Measurements from ENCODE around the gene SMIM45.
A peak's percentile ranks its signal among the peaks of the same experiment; 100 is the strongest.

SMIM45 gene

GRCh38 chr22:41970601-41971000, 18.7 kb downstream of the SMIM45 start:
- DNase-seq (ENCODE audit: low spot score) = peak; percentile 60

GRCh38 chr22:41971431-41971830, 19.5 kb downstream of the SMIM45 start:
- no peak for DNase-seq (ENCODE audit: low spot score)

- no peak for DNase-seq (ENCODE audit: low spot score)
Observed at GRCh38 chr22:41974691-41975290, 22.8 kb downstream of the SMIM45 start.

DNA sequence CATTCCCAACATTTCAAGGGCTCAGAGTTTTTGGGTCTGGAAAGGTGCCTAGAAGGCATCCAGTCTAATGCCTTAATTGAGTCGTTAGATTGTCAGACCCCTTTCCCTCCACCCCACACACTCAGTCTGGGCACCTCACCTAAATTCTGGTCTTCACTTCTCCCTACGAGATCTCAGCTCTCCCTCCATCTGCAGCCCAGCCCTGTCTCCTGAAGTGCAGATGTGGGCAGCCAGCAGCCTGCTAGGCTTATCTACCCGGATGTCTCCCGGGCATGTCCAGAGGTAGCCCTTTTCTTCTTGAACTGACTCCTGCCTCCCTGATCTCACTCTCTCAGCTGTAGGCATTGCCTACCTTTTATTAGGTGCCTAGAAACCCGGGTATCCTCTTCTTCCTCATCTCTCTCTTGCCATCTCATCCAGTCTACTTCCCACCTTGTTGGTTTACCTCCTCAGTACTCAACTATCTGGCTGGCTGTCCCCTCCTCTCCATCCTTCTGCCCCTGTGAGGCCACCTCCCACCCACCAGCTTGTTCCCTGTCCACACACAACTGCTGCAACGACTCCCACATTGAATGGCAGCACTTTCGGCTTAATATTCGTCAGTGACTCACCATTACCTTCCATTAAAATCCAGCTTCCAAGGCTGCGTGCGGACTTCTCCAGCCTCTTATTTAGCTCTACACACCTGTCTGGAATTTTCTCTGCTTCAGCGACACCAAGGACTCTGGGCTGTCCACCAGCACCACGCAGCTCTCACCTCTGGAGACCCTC, 23.5 kb downstream of the SMIM45 start:
- DNase-seq (ENCODE audit: low spot score) = no peak

DNA sequence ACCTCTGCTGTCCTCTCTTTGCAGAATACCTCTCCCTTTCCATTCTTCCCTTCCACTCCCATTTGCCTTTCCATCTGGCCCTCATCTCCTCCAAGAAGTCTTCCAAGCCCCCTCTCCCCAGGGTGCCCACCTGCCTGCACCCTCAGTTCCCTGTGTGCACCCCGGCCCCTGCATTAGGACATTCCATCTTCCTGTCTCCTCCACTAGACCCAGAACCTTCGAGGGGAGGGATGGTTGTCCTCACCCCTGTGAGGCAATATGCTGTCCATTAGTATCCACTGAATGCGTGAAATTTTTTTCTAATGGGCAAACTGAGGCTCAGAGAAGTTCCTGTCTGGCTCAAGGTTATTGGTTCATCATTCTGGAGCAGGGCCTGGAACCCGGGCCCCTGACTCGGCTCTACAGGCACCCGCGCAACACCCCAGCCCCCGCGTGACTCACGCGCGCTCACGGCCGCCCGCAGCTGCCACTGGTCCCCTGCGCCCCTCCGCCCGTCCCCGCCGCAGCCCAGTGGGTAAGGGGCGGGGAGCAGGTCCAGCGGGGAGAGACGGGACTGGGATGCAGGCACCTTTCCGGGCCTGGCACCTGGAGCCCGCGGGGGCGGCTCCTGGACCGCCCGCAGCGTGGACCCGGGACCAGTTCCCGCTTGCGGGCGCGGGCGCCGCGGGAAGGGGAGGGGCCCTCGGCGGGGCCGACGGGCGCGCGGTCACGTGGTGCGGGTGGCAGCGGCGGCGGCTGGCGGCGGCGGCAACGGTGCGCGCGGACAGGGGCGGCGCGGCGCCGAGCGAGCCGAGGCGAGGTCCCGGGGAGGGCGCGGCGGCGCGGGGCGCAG, 24.3 kb downstream of the SMIM45 start:
- no peak for DNase-seq (ENCODE audit: low spot score)

DNA sequence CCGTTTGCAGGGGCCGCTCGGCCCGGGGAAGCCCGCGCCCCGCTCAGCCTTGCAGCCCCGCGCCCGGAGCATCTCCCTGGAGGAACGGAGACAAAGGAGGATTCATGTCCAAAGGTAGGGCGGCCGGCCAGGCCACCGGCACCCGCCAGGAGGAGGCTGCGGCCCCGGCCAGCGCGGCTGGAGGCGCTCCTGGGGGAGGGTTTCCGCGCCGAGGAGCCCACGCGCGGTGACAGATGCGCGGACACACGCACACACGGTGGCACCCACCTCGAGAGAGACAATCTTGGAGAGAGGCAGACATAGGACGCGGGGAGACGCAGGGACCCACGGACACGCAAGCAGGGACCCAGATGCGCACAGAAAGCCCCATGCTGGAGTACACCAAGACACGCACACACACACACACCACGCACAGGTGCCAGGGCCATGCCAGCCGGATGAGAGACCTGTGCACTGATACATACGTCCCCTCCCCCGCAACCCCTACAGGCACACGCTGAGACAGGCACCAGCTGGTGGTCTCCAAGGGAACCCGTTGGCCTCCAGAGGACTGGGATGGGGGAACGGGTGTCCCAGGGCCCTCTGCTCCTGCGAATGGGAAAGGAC, 25.1 kb downstream of the SMIM45 start:
- no peak for DNase-seq (ENCODE audit: low spot score)

- DNase-seq (ENCODE audit: low spot score) = no peak
Observed at GRCh38 chr22:41978732-41979131, 26.8 kb downstream of the SMIM45 start.

GRCh38 chr22:41979423-41980250, 27.7 kb downstream of the SMIM45 start:
- DNase-seq (ENCODE audit: low spot score) = no peak

DNA sequence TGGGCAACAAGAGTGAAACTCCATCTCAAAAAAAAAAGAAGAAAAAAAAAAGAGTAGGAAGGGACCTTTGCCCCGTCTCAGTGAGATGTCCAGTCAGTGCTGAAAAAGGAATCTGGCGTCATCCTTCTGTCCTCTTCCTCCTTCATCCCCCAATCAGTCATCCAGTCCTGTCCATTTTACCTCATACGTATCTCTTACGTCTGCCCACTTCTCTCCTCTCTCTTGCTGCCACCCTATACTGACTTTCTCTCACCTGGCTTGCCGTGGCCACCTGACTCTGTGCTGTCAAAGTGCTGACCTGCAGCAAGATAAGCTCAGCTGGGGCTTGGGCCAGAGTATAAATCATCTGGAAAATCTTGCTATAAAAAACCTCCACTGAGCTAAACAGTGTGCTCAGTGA, 30.9 kb downstream of the SMIM45 start:
- no peak for DNase-seq (ENCODE audit: low spot score)

DNA sequence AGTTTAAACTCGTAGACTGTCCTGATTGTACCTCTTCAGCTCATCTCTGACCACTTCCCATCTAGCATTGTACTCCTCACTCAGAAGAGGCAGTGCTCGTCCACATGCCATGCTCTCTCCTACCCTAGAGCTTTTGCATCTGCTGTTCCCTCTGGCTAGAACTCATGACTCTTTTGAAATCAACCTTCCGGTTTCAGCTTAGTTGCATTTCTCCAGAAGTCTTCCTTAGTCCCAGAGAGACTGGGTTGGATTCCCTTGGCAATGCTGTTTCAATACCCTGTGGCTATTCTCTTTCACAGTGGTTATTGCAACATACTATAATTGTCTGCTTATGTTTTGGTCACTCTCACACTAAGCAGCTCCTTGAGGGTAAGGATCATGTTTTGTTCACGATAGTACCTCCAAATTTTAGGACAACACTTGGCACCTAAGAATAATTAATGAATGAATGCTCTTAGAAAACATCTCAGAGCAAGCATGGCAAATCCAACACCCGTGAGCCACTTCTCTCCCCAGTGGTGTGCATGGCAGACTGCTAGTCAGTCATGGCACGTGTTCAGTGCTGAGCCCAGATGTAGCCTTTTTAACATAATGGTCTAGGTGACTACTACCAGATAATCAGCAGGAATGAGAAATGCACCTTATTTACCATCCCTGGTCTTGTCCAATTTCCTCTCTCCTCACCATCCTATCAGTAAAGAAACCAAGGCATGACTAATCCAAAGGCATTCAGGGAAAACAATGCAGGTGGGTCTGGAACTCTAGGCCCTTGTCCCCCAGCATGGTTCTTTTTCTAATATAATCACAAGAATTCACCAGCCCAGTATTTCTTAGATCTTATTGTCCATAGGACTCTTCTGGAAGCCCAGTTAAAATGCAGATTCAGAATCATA, 31.8 kb downstream of the SMIM45 start:
- no peak for DNase-seq (ENCODE audit: low spot score)

- DNase-seq (ENCODE audit: low spot score) = no peak
Observed at GRCh38 chr22:41987276-41987675, 35.3 kb downstream of the SMIM45 start.

- no peak for DNase-seq (ENCODE audit: low spot score)
Observed at GRCh38 chr22:41989246-41989645, 37.3 kb downstream of the SMIM45 start.

DNA sequence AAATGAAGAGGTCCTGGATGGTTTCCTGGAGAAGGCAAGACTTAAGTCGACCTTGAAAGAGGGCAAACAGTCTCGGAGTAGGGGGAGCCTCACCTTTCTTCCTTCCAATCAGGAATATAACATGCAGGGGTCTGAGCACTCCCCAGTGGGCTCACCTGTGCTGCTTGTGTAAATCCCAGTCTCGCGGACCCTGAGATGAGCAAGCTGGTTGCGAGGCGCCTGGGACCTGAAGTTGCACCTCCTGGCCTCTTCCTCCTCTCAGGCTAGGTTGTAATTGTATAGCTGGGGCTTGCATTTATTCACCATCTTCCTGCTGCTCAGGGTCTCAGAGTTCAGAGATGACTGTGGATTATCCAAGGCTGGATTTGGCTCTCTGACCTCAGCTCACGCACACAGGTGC, 39.2 kb downstream of the SMIM45 start:
- DNase-seq (ENCODE audit: low spot score) = no peak

DNA sequence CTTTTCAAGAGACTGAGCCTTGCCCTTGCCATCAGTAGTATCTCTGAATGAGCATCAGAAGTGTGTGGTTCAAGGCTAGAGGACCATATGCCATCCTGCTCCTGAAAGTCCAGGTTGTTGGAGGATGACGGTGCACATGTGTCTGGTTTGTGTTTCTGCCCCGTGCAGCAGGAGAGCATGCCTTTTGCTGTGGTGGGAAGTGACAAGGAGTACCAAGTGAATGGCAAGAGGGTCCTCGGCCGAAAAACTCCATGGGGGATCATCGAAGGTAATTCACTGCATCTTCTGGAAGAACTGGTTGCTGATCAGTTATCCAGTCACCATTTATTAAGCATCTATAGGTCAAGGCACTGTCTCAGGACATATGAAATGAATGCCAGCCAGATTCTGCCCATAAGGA, 40.5 kb downstream of the SMIM45 start:
- no peak for DNase-seq (ENCODE audit: low spot score)

GRCh38 chr22:41995211-41995610, 43.3 kb downstream of the SMIM45 start:
- no peak for DNase-seq (ENCODE audit: low spot score)

DNA sequence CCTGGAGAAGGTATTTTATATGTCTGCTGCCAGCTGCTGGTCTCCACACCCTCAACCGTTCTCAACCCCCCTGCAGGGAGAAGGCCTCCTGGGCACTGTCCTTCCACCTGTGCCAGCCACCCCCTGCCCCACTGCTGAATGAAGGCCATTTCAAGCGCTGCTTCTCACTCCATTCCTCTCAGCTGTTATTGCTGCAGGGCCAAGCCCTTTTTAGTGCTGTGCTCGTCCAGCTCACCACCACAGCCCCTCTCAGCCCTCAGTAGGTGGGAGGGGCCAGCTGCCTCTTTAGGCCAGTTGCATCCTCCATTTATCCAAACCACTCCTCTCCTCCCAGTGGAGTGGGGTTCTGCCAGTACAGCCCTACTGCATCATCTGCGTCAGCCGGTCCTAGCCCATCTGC, 44.9 kb downstream of the SMIM45 start:
- DNase-seq (ENCODE audit: low spot score) = no peak

DNA sequence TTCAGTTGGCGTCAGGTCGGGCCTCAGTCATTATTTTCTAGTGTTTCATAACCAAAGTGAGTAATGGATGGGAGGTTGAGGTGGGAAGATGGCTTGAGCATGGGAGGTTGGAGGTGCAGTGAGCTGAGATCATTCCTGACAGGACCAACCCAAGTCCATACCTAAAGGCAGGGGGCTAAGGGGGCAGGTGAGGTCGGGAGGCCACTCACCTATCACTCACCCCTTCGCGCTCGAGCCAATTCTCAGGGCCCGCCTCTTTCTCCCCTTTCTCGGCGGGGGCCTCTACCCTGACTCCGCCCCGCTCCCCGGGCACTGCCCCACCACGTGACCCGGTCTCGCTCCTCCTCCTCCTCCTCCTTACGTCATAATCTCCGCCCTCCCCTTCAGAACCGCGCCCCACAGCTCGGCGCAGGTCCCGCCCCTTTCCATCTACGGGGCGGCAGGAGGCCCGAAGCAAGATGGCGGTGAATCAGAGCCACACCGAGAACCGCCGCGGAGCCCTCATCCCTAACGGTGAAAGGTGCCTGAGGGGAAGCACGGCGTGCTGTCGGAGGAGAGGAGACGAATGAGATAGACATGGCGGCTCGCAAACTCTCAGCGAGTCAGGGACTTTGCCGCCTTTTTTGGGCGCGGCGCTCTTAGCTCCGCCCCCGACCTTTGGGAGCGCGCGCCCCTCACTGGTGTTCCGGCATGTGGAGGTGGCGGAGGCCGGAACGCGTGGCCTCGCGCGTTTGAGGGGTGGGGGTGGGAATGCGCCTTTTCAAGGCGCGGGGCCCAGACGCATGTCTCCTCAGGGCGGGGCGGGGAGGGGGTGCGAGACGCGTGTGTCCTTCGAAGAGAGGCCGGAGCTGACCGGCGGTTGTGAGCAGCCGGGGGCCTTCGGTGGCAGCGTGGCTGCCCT, 46.7 kb downstream of the SMIM45 start, which contains the start of gene WBP2NL:
Gene WBP2NL, plus strand, starts transcription at position 428 of the 901 bp plus-strand sequence. Its CDS starts 31 bp downstream, at position 459.
- DNase-seq (ENCODE audit: low spot score) = peak; percentile 86

GRCh38 chr22:42000466-42000865, 48.5 kb downstream of the SMIM45 start:
- no peak for DNase-seq (ENCODE audit: low spot score)

GRCh38 chr22:42001121-42001520, 49.2 kb downstream of the SMIM45 start:
- no peak for DNase-seq (ENCODE audit: low spot score)

Data from hematopoietic multipotent progenitor cell treated with erythropoietin and hydrocortisone succinate and interleukin-3 and kit ligand, for 17 days (in vitro differentiated cells).